HepG2 (cell line): ENCODE results near the gene MB. TPM values are rescaled to one million over a fixed set of nuclear protein-coding genes. Genes with fewer than 3 reads are reported as not detected.

Source experiments
- FIP1L1 ChIP-seq: fragments of 200-400 bp; formaldehyde crosslinking; IDR thresholded peaks from 2 replicates; pipeline ENCODE4 v1.6.1; 2018; ENCODE audit warnings: low read depth, mild to moderate bottlenecking, low read length, moderate library complexity, borderline replicate concordance; ENCODE audit not compliant: insufficient read depth
- IKZF1 ChIP-seq: fragments of 450-650 bp; IDR thresholded peaks from 2 replicates; pipeline ENCODE4 v1.7.1; 2016
- SETDB1 ChIP-seq: sonication (generic); formaldehyde crosslinking; IDR thresholded peaks from 2 replicates; pipeline ENCODE4 v1.5.1; 2020; ENCODE audit warnings: missing genetic modification reagents, mild to moderate bottlenecking, borderline replicate concordance
- SMAD3 ChIP-seq: sonication (generic); formaldehyde crosslinking; IDR thresholded peaks from 2 replicates; pipeline ENCODE4 v1.4.0; 2020; ENCODE audit warnings: missing genetic modification reagents
- TAF1 ChIP-seq: sonication (generic); formaldehyde crosslinking; IDR thresholded peaks from 2 replicates; pipeline ENCODE4 v1.4.0; 2020; ENCODE audit warnings: missing genetic modification reagents
- ZNF124 ChIP-seq: sonication (generic); formaldehyde crosslinking; IDR thresholded peaks from 2 replicates; pipeline ENCODE4 v1.4.0; 2020; ENCODE audit warnings: missing genetic modification reagents
- polyA plus RNA-seq, 8 experiments: library from polyadenylated mRNA; depleted of rRNA in 3 of 8; stranded (reverse) in 7 of 8; unstranded in 1 of 8; fragments of >200 nt; fragmentation: Illumina TruSeq in 4 of 8; extraction: Trizol in 4 of 8; gene quantifications; 2 replicates each; pipeline versions ENCODE4 v1.2.1 to v1.2.3, GENCODE V29; 2011 to 2016; ENCODE audit warnings: low read depth in 4 of 8, missing spikeins in 1 of 8, mixed read lengths in 1 of 8; ENCODE audit not compliant: insufficient read depth in 1 of 8
- total RNA-seq, 5 experiments: library from RNA; depleted of rRNA; stranded (reverse); fragments of >200 nt; fragmentation: Illumina TruSeq; extraction: Trizol; gene quantifications; 2 replicates each; pipeline ENCODE4 v1.2.3, GENCODE V29; 2016; ENCODE audit warnings: low read depth in 1 of 5
- TF ChIP-seq, protein P1 (sequence below): sonication (generic); formaldehyde crosslinking; IDR thresholded peaks from 2 replicates; pipeline ENCODE4 v1.4.0; 2020; ENCODE audit warnings: missing genetic modification reagents, borderline replicate concordance
- TF ChIP-seq, protein P2 (sequence below): sonication (generic); formaldehyde crosslinking; IDR thresholded peaks from 2 replicates; pipeline ENCODE4 v1.8.0; 2022; ENCODE audit warnings: missing genetic modification reagents, low read depth, mild to moderate bottlenecking, borderline replicate concordance
- TF ChIP-seq, protein P3 (sequence below): sonication (generic); formaldehyde crosslinking; IDR thresholded peaks from 2 replicates; pipeline ENCODE4 v1.4.0; 2020; ENCODE audit warnings: missing genetic modification reagents, borderline replicate concordance
- TF ChIP-seq, protein P4 (sequence below): sonication (generic); formaldehyde crosslinking; IDR thresholded peaks from 2 replicates; pipeline ENCODE4 v1.4.0; 2020; ENCODE audit warnings: missing genetic modification reagents
- TF ChIP-seq, protein P5 (sequence below): sonication (generic); formaldehyde crosslinking; IDR thresholded peaks from 2 replicates; pipeline ENCODE4 v1.5.0; 2020; ENCODE audit warnings: missing genetic modification reagents, mild to moderate bottlenecking, borderline replicate concordance

MB gene
- total and polyA plus RNA-seq, 2 of the 13 experiments (the other 11 are each of a cell fraction or from before 2014, with no cell fraction given): 0.07 TPM; not detected in 1

DNA sequence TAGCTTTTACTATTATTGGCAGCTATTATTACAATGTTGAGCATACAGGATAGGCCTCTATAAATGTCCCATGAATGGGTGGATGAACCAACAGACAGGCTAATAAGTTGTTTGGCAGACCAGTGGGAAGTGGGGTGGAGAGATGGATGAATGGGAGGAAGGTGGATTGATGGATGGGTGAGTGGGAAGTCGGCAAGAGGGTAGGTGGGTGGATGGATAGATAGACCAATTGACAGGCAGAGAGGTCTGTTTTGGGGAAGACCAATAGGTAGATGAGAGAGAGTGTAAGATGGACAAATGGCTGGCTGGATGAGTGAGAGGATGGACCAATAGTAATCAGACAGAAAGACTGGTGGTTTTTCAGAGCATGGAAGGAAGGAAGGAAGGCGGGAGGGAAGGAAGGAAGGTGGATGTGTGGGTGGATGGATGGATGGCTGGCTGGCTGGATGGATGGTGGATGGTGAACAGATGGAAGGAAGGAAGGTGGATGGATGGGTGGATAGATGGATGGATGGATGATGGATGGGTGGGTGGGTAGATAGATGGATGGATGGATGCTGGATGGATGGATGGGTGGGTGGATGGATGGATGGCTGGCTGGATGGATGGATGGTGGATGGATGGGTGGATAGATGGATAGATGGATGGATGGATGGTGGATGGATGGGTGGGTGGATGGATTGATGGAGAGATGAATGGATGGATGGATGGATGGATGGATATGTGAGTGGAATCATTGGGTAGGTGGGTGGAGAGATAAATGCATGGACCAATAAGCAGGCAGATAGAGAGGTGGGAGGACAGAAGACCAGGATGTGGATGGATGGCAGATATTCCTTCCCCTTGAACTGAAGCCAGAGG is 39.1 kb downstream of the MB start (continued):
- TF ChIP-seq, protein P1, sequence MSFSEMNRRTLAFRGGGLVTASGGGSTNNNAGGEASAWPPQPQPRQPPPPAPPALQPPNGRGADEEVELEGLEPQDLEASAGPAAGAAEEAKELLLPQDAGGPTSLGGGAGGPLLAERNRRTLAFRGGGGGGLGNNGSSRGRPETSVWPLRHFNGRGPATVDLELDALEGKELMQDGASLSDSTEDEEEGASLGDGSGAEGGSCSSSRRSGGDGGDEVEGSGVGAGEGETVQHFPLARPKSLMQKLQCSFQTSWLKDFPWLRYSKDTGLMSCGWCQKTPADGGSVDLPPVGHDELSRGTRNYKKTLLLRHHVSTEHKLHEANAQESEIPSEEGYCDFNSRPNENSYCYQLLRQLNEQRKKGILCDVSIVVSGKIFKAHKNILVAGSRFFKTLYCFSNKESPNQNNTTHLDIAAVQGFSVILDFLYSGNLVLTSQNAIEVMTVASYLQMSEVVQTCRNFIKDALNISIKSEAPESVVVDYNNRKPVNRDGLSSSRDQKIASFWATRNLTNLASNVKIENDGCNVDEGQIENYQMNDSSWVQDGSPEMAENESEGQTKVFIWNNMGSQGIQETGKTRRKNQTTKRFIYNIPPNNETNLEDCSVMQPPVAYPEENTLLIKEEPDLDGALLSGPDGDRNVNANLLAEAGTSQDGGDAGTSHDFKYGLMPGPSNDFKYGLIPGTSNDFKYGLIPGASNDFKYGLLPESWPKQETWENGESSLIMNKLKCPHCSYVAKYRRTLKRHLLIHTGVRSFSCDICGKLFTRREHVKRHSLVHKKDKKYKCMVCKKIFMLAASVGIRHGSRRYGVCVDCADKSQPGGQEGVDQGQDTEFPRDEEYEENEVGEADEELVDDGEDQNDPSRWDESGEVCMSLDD (CRISPR knock-in tag): no peak
- TF ChIP-seq, protein P2, sequence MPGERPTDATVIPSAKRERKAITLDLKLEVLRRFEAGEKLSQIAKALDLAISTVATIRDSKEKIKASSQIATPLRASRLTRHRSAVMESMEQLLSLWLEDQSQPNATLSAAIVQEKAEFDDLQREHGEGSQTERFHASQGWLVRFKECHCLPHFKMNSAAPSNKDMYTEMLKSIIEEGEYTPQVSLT (CRISPR knock-in tag): no peak
- TF ChIP-seq, protein P3, sequence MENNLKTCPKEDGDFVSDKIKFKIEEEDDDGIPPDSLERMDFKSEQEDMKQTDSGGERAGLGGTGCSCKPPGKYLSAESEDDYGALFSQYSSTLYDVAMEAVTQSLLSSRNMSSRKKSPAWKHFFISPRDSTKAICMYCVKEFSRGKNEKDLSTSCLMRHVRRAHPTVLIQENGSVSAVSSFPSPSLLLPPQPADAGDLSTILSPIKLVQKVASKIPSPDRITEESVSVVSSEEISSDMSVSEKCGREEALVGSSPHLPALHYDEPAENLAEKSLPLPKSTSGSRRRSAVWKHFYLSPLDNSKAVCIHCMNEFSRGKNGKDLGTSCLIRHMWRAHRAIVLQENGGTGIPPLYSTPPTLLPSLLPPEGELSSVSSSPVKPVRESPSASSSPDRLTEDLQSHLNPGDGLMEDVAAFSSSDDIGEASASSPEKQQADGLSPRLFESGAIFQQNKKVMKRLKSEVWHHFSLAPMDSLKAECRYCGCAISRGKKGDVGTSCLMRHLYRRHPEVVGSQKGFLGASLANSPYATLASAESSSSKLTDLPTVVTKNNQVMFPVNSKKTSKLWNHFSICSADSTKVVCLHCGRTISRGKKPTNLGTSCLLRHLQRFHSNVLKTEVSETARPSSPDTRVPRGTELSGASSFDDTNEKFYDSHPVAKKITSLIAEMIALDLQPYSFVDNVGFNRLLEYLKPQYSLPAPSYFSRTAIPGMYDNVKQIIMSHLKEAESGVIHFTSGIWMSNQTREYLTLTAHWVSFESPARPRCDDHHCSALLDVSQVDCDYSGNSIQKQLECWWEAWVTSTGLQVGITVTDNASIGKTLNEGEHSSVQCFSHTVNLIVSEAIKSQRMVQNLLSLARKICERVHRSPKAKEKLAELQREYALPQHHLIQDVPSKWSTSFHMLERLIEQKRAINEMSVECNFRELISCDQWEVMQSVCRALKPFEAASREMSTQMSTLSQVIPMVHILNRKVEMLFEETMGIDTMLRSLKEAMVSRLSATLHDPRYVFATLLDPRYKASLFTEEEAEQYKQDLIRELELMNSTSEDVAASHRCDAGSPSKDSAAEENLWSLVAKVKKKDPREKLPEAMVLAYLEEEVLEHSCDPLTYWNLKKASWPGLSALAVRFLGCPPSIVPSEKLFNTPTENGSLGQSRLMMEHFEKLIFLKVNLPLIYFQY (CRISPR knock-in tag): no peak
- TF ChIP-seq SETDB1: no peak
- TF ChIP-seq IKZF1: no peak
- no peak for TF ChIP-seq ZNF124
- TF ChIP-seq SMAD3 (CRISPR knock-in tag): no peak
- TF ChIP-seq, protein P4, sequence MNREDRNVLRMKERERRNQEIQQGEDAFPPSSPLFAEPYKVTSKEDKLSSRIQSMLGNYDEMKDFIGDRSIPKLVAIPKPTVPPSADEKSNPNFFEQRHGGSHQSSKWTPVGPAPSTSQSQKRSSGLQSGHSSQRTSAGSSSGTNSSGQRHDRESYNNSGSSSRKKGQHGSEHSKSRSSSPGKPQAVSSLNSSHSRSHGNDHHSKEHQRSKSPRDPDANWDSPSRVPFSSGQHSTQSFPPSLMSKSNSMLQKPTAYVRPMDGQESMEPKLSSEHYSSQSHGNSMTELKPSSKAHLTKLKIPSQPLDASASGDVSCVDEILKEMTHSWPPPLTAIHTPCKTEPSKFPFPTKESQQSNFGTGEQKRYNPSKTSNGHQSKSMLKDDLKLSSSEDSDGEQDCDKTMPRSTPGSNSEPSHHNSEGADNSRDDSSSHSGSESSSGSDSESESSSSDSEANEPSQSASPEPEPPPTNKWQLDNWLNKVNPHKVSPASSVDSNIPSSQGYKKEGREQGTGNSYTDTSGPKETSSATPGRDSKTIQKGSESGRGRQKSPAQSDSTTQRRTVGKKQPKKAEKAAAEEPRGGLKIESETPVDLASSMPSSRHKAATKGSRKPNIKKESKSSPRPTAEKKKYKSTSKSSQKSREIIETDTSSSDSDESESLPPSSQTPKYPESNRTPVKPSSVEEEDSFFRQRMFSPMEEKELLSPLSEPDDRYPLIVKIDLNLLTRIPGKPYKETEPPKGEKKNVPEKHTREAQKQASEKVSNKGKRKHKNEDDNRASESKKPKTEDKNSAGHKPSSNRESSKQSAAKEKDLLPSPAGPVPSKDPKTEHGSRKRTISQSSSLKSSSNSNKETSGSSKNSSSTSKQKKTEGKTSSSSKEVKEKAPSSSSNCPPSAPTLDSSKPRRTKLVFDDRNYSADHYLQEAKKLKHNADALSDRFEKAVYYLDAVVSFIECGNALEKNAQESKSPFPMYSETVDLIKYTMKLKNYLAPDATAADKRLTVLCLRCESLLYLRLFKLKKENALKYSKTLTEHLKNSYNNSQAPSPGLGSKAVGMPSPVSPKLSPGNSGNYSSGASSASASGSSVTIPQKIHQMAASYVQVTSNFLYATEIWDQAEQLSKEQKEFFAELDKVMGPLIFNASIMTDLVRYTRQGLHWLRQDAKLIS (CRISPR knock-in tag): no peak
- no peak for TF ChIP-seq TAF1 (CRISPR knock-in tag)
- TF ChIP-seq, protein P5, sequence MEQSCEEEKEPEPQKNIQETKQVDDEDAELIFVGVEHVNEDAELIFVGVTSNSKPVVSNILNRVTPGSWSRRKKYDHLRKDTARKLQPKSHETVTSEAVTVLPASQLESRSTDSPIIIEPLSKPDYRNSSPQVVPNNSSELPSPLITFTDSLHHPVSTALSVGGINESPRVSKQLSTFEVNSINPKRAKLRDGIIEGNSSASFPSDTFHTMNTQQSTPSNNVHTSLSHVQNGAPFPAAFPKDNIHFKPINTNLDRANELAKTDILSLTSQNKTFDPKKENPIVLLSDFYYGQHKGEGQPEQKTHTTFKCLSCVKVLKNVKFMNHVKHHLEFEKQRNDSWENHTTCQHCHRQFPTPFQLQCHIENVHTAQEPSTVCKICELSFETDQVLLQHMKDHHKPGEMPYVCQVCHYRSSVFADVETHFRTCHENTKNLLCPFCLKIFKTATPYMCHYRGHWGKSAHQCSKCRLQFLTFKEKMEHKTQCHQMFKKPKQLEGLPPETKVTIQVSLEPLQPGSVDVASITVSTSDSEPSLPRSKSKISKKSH: no peak
- TF ChIP-seq FIP1L1: no peak
